Astrocyte of the spinal cord (primary cell): ENCODE data around the gene LPAR1.
"Not testable (repeated sequence)": the region's sequence is repeated elsewhere in the genome, so short reads cannot be mapped to it uniquely, and the experiment has no call there.

ENCODE experiments used
- DNase-seq: peaks from one replicate; pipeline ENCODE4 v3.0.0; 2011; ENCODE audit warnings: low read depth, low spot score
- H3K4me3 ChIP-seq: 2 replicates; pipeline ENCODE4 v1.5.1; 2011; ENCODE audit warnings: low read depth, mild to moderate bottlenecking, low read length, moderate library complexity
- in situ Hi-C: cut with HindIII; loops from 2 replicates; pipeline ENCODE4 v1.10.0; 2017; ENCODE audit warnings: low sequenced_read_pairs
- TF ChIP-seq, protein P1 (sequence below): IDR thresholded peaks from 2 replicates; pipeline ENCODE4 v1.5.1; 2012; ENCODE audit warnings: low read depth, mild to moderate bottlenecking, low read length, inconsistent platforms

The LPAR1 gene

DNA sequence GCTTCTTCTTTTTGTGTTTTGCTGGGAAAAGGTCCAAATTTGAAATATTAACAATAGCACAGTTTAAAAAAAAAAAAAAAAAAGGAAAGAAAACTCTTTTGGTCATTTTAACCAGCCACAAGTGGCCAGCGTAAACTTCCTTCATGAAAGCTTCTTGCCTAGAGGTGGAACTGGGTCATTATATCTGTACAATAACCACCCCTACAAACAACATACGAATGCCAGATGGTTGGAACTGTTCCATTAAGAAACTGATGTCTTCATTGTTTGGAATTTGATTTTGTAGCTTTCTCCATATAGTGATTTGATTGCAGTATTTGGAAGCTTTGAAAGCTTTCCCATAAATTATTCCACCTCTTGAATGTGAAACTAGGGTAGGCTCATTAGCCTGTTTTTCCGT is 18.3 kb upstream of the LPAR1 start:
- in situ Hi-C loops: no loop called here
- DNase-seq: peak; percentile 53
- TF ChIP-seq, protein P1, sequence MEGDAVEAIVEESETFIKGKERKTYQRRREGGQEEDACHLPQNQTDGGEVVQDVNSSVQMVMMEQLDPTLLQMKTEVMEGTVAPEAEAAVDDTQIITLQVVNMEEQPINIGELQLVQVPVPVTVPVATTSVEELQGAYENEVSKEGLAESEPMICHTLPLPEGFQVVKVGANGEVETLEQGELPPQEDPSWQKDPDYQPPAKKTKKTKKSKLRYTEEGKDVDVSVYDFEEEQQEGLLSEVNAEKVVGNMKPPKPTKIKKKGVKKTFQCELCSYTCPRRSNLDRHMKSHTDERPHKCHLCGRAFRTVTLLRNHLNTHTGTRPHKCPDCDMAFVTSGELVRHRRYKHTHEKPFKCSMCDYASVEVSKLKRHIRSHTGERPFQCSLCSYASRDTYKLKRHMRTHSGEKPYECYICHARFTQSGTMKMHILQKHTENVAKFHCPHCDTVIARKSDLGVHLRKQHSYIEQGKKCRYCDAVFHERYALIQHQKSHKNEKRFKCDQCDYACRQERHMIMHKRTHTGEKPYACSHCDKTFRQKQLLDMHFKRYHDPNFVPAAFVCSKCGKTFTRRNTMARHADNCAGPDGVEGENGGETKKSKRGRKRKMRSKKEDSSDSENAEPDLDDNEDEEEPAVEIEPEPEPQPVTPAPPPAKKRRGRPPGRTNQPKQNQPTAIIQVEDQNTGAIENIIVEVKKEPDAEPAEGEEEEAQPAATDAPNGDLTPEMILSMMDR: no peak

DNA sequence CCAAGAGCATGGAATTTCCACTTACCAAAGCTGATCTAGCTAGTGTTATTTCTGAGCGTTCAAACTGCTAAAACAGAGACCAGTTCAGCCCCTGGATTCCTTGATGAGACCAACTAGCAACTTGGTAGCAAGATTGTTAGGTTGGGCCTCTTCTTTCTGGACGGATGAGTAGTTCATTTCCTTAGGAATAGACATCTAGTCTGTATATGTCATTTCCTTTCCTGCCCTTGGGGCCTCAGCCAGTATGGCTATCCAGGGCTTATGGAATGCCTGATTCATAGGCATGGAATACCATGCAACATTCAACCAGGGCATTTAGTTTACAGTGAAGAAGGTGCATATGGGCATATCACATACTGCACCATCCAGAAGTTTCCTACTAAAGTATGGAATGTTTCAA is 14.5 kb upstream of the LPAR1 start:
- in situ Hi-C loops: no loop called here
- H3K4me3 ChIP-seq: no peak overlapping the region
- DNase-seq: peak; percentile 42
- TF ChIP-seq, protein P1: no peak

More for the DNA sequence above, 18.3 kb upstream of the LPAR1 start:
- no peak overlapping the region for H3K4me3 ChIP-seq

DNA sequence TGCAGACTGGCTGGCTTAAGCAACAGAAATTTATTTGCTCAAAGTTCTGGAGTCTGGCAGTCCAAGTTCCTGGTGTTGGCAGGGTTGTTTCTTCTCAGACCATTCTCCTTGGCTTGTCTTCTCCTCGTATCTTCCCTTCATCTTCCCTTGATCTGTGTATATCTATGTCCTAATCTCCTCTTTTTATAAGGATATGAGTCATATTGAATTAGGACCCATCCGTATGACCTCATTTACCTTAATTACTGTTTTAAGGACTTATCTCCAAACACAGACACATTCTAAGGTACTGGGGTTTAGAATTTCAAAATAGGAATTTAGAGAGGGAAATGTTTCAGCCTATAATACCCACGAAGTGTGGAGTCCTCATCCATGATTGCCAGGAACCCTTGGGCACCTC is 13.1 kb upstream of the LPAR1 start:
- TF ChIP-seq, protein P1: no peak
- H3K4me3 ChIP-seq: no peak overlapping the region
- no peak for DNase-seq
- in situ Hi-C loops: no loop called here

DNA sequence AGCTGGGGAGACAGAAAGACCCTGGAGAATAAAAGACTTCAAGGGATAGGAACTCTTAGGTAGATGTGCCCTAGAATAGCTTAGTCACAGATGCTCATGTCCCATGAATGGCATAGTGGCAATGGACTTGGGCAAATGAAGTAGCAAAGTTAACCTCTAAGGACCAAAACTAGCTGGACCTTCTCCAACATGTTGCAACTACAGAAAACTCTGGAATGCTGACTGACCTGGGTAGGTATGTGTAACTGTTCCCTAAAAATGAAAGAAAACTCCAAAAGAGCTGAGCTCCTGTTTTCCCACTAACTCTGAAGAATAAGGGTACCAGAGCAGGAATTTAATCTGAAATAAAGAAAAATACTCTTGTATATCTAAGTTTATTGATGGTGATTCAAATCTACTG is 12.5 kb upstream of the LPAR1 start:
- in situ Hi-C loops: no loop called here
- H3K4me3 ChIP-seq: no peak overlapping the region
- DNase-seq: peak; percentile 16
- TF ChIP-seq, protein P1: no peak

DNA sequence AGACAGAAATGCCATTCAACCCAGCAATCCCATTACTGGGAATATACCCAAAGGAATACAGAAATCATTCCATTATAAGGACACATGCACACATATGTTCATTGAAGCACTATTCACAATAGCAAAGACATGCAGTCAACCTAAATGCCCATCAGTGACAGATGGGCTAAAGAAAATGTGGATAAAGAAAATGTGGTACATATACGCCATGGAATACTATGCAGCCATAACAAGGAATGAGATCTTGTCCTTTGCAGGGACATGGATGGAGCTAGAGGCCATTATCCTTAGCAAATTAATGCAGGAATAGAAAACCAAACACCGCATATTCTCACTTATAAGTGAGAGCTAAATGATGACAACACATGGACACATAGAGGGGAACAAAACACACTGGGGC is 9.0 kb upstream of the LPAR1 start:
- DNase-seq, in situ Hi-C loops, H3K4me3 ChIP-seq: not testable (repeated sequence)

DNA sequence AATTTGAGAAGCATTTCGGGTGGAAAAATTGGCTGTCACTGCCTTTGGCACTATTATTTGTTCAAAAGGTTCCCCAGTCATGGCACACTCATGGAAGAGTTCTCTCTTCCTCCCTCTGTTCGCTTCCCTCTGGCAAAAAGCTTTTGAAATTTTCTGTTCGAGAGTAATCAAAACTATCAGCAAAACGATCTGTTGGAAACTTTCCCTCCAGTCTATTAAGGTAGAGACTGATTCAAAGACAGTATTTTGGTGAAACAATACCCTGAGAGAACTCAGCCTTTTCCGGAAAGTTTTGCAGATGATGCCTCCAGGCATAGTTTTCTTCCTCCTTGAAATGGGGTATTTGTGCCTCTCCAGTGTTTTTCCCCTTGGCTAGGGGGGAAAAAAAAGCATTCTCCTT is 3.6 kb upstream of the LPAR1 start:
- DNase-seq: no peak
- TF ChIP-seq, protein P1: no peak
- no peak overlapping the region for H3K4me3 ChIP-seq
- in situ Hi-C loops: no loop called here

DNA sequence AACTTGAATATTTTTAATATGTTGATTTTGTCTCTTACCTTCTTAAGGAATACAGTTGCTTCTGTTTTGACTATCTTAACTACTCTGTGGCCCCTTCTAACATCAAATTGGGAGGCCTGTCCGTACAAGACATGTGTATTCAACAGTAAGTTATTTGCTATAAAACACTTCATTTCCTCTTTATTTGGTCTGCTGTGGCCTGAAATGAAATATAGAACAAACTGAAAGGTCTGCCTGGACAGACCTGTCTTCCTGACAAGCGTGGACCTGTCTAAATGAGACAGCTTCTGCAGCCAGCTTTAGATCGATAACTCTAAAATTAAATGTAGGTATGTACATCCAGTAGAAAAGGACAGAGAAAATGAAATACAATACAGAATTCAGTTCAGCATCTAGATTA is 2.2 kb upstream of the LPAR1 start:
- no peak for DNase-seq
- TF ChIP-seq, protein P1: no peak
- in situ Hi-C loops: no loop called here
- H3K4me3 ChIP-seq: no peak overlapping the region
